LNCaP clone FGC (cell line): ENCODE data around the gene PLEKHA5.

Experiments
- DNase-seq: peaks from one replicate; pipeline ENCODE4 v3.0.0-alpha.2; 2011; ENCODE audit warnings: low read depth
- H3K4me3 ChIP-seq: 2 replicates; pipeline ENCODE4 v1.5.1; 2011; ENCODE audit warnings: mild to moderate bottlenecking, low read depth, low read length, control low read depth
- CTCF ChIP-seq: IDR thresholded peaks from 2 replicates; pipeline ENCODE4 v1.5.1; 2012; ENCODE audit warnings: mild to moderate bottlenecking; ENCODE audit not compliant: control insufficient read depth, insufficient read depth; ENCODE audit errors: extremely low read depth

The PLEKHA5 gene

GRCh38 chr12:19288603-19289244, 159.2 kb downstream of the PLEKHA5 start:
- DNase-seq, result no peak
- TF ChIP-seq CTCF, result peak; percentile 63
- no peak overlapping the region for H3K4me3 ChIP-seq

- no peak for TF ChIP-seq CTCF
- DNase-seq, result no peak
- no peak overlapping the region for H3K4me3 ChIP-seq
Observed at GRCh38 chr12:19298836-19299605, 169.5 kb downstream of the PLEKHA5 start.

GRCh38 chr12:19299765-19300164, 170.2 kb downstream of the PLEKHA5 start:
- no peak overlapping the region for H3K4me3 ChIP-seq
- DNase-seq, result no peak
- no peak for TF ChIP-seq CTCF

GRCh38 chr12:19301223-19301622, 171.7 kb downstream of the PLEKHA5 start:
- H3K4me3 ChIP-seq, result no peak overlapping the region
- TF ChIP-seq CTCF, result no peak
- DNase-seq, result no peak

- no peak for TF ChIP-seq CTCF
- H3K4me3 ChIP-seq, result no peak overlapping the region
- DNase-seq, result no peak
Observed at GRCh38 chr12:19301688-19302087, 172.2 kb downstream of the PLEKHA5 start.

- DNase-seq, result no peak
- no peak overlapping the region for H3K4me3 ChIP-seq
- no peak for TF ChIP-seq CTCF
Observed at GRCh38 chr12:19302100-19302640, 172.6 kb downstream of the PLEKHA5 start.

- no peak for TF ChIP-seq CTCF
- DNase-seq, result no peak
- H3K4me3 ChIP-seq, result no peak overlapping the region
Observed at GRCh38 chr12:19303496-19303895, 174.0 kb downstream of the PLEKHA5 start.
